Calu3 (cell line): ENCODE data around the gene PAAF1. TPM values are rescaled to one million over a fixed set of nuclear protein-coding genes. Genes with fewer than 3 reads are reported as not detected.
"Not testable (repeated sequence)": the region's sequence is repeated elsewhere in the genome, so short reads cannot be mapped to it uniquely, and the experiment has no call there.

Experiments used
- BruUV-seq: library from RNA; stranded (reverse); fragments of 400-500 nt; replicated peaks from 2 replicates; lab custom pipeline; 2021; lab: Mats Ljungman, UMichigan
- CTCF ChIA-PET: fragments of 300-600 bp; sonication (Branson Sonifier 250); formaldehyde crosslinking; loops from one replicate; lab custom pipeline; 2022; ENCODE audit warnings: antibody characterized with exemption; lab: Charles Lee
- DNase-seq: peaks from one replicate; pipeline ENCODE4 v3.0.0; 2022
- H3K27ac Mint-ChIP-seq: one replicate; pipeline ENCODE4 v1.8.0; 2022; ENCODE audit warnings: mixed read lengths; ENCODE audit not compliant: unreplicated experiment
- H3K27me3 Mint-ChIP-seq: one replicate; pipeline ENCODE4 v1.8.0; 2022; ENCODE audit warnings: mixed read lengths; ENCODE audit not compliant: unreplicated experiment
- H3K36me3 Mint-ChIP-seq: one replicate; pipeline ENCODE4 v1.8.0; 2022; ENCODE audit warnings: mild to moderate bottlenecking, moderate library complexity, mixed read lengths; ENCODE audit not compliant: insufficient read depth, unreplicated experiment
- H3K4me1 Mint-ChIP-seq: one replicate; pipeline ENCODE4 v1.8.0; 2022; ENCODE audit warnings: mild to moderate bottlenecking, low read depth, mixed read lengths; ENCODE audit not compliant: unreplicated experiment
- H3K4me3 Mint-ChIP-seq: one replicate; pipeline ENCODE4 v1.8.0; 2022; ENCODE audit warnings: mild to moderate bottlenecking, low read depth, moderate library complexity, mixed read lengths; ENCODE audit not compliant: unreplicated experiment
- H3K9me3 Mint-ChIP-seq: one replicate; pipeline ENCODE4 v1.8.0; 2022; ENCODE audit warnings: low read depth, mixed read lengths; ENCODE audit not compliant: unreplicated experiment
- intact Hi-C: fragments of 100-400 bp; cut with micrococcal nuclease; formaldehyde crosslinking; loops from one replicate; pipeline ENCODE4 v1.10.0; 2022; ENCODE audit not compliant: unreplicated experiment
- total RNA-seq: library from RNA; stranded (reverse); gene quantifications from 2 replicates; pipeline ENCODE4 v1.2.3, GENCODE V29; 2022
- TF ChIP-seq, protein P1 (sequence below): fragments of 200-600 bp; IDR thresholded peaks from one replicate; pipeline ENCODE4 v1.8.0; 2022; ENCODE audit warnings: antibody characterized with exemption; ENCODE audit not compliant: unreplicated experiment

PAAF1 gene
- total RNA-seq, 1 experiment from 2014 or later = 23.0 TPM

DNA sequence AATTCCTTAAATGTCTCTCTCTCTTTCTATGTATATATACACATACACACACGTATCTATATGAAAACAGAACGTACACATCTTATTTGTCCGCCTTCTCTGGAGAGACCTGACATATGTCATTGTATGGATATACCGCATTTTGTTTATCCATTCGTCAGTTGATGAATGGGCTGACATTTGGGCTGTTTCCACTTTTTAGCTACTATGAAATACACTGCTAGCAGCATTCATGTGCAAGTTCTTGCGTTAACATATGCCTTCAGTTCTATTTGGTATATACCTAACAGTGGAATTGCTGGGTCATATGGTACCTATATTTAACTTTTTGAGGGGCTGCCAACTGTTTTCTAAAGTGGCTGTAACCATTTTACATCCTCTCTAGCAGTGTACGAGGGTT lies 56.0 kb downstream of the PAAF1 start:
- TF ChIP-seq, protein P1, sequence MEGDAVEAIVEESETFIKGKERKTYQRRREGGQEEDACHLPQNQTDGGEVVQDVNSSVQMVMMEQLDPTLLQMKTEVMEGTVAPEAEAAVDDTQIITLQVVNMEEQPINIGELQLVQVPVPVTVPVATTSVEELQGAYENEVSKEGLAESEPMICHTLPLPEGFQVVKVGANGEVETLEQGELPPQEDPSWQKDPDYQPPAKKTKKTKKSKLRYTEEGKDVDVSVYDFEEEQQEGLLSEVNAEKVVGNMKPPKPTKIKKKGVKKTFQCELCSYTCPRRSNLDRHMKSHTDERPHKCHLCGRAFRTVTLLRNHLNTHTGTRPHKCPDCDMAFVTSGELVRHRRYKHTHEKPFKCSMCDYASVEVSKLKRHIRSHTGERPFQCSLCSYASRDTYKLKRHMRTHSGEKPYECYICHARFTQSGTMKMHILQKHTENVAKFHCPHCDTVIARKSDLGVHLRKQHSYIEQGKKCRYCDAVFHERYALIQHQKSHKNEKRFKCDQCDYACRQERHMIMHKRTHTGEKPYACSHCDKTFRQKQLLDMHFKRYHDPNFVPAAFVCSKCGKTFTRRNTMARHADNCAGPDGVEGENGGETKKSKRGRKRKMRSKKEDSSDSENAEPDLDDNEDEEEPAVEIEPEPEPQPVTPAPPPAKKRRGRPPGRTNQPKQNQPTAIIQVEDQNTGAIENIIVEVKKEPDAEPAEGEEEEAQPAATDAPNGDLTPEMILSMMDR = no peak
- Mint-ChIP-seq H3K9me3 (no peaks in the 10 kb centered on the region), H3K4me3 (no peak overlapping the region), H3K27me3 (no peaks in the 10 kb centered on the region), H3K36me3 (peaks cover 31% of the 10 kb centered on the region), H3K4me1 (no peaks in the 10 kb centered on the region), H3K27ac (no peak overlapping the region)
- no TSS peak for BruUV-seq
- intact Hi-C loops = loop anchor here (1.0 to 5.0 kb wide), 3 partner anchors 19 to 455 kb away; partner anchors contain the start of gene DNAJB13
- CTCF ChIA-PET = no interaction called here
- no peak for DNase-seq

DNA sequence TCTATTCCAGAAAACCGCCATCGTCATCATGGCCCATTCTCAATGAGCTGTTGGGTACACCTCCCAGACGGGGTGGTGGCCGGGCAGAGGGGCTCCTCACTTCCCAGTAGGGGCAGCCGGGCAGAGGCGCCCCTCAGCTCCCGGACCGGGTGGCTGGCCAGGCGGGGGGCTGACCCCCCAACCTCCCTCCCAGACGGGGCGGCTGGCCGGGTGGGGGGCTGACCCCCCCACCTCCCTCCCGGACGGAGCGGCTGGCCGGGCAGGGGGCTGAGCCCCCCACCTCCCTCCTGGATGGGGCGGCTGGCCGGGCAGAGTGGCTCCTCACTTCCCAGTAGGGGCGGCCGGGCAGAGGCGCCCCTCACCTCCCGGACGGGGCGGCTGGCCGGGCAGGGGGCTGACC lies 59.2 kb downstream of the PAAF1 start:
- H3K27ac Mint-ChIP-seq, BruUV-seq, H3K9me3 Mint-ChIP-seq, H3K27me3 Mint-ChIP-seq, H3K4me1 Mint-ChIP-seq, intact Hi-C loops, CTCF ChIA-PET, H3K4me3 Mint-ChIP-seq, DNase-seq: not testable (repeated sequence)
- peaks cover 16% of the 10 kb centered on the region for H3K36me3 Mint-ChIP-seq

DNA sequence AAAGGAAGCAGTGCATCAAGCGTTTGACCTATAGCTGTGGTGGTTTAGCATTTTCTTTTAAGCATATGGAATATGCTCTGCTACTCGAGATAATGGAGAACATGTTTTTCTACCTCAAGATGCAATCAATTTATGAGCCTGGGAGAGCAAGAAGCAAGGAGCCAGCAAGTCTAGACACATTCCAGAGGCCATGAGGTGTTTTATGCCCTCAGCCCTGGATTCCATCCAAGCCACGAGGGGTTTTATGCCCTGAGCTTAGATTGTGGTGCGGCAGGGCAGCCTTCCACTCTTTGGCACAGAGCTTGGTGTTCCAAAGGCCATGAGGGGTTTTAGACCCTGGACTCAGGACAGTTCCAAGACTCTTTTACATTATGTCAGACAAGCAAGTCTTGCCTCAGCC lies 62.3 kb downstream of the PAAF1 start:
- Mint-ChIP-seq H3K9me3 (peaks cover 11% of the 10 kb centered on the region), H3K36me3 (peaks cover 5% of the 10 kb centered on the region), H3K27ac (no peak overlapping the region), H3K27me3 (no peaks in the 10 kb centered on the region), H3K4me3 (no peak overlapping the region), H3K4me1 (no peaks in the 10 kb centered on the region)
- DNase-seq = no peak
- CTCF ChIA-PET = no interaction called here
- TF ChIP-seq, protein P1 = no peak
- no TSS peak for BruUV-seq
- intact Hi-C loops = no loop called here

DNA sequence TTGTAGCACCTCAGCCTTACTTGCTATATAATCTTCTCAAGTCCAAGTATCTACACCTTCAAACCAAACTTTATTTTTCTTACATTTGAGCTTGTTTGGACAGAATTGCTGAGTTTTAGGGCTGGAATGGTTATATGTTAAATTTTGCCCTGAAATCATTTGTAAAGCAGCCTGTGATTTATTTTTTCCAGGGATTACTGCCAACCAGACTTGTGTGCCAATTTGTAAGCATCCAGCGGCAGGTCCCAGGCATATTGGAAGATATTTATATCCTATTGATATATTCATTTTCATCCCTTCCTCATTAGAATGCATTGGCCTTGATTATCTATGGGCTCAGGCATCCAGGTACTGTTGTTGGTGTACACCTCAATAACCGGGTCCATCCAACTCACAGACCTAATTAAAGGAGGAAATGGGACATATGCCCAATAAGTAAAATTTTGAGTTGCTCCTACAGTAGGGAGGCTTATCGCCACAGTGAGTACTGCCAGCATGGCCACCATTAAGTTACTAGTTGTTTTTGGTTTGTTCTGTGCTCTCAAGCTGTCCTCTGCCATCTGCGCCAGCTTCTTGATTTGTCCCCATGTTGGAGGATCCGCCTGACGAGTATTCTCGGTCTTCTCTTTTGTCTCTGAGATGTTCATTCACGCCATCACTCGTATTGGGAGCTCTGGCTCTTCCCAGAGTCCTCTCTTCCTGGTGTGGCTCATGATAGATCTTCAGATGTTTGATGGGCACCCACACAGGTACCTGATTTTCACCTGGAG lies 64.2 kb downstream of the PAAF1 start:
- DNase-seq = no peak
- CTCF ChIA-PET = no interaction called here
- Mint-ChIP-seq H3K4me1 (no peaks in the 10 kb centered on the region), H3K36me3 (peaks cover 5% of the 10 kb centered on the region), H3K27me3 (no peaks in the 10 kb centered on the region), H3K9me3 (peaks cover 11% of the 10 kb centered on the region), H3K4me3 (no peak overlapping the region), H3K27ac (no peak overlapping the region)
- TF ChIP-seq, protein P1 = no peak
- BruUV-seq = no TSS peak
- intact Hi-C loops = no loop called here

DNA sequence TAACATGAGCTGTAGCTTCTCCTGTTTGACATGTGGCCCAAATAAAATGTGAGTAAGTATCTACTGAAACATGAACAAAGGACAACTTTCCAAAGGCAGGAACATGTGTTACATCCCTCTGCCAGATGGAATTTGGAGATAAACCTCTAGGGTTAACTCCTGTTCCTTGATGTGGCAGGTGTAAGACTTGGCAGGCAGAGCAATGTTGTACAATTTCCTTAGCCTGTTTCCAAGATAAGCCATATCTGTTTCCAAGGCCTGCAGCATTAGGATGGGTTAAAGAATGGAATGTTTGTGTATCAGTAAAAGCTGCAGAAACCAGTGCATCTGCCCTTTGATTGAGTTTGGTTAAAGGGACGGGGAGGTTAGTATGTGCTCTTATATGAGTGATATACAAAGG lies 65.2 kb downstream of the PAAF1 start:
- Mint-ChIP-seq H3K27me3 (no peaks in the 10 kb centered on the region), H3K9me3 (peaks cover 14% of the 10 kb centered on the region), H3K27ac (no peak overlapping the region), H3K36me3 (peaks cover under 1% of the 10 kb centered on the region), H3K4me3 (no peak overlapping the region), H3K4me1 (no peaks in the 10 kb centered on the region)
- TF ChIP-seq, protein P1 = no peak
- intact Hi-C loops = no loop called here
- CTCF ChIA-PET = no interaction called here
- no TSS peak for BruUV-seq
- no peak for DNase-seq
